HEK293 (cell line): ENCODE data around the gene NRN1L.

ENCODE experiments used
- EGR2 ChIP-seq: fragments of 450-650 bp; formaldehyde crosslinking; IDR thresholded peaks from 2 replicates; pipeline ENCODE4 v1.5.1; 2016; ENCODE audit warnings: low read depth, missing biosample characterization, missing genetic modification characterization
- GFI1B ChIP-seq: fragments of 450-650 bp; formaldehyde crosslinking; IDR thresholded peaks from 2 replicates; pipeline ENCODE4 v1.5.1; 2016; ENCODE audit warnings: missing biosample characterization, missing genetic modification characterization
- GLIS1 ChIP-seq: fragments of 450-650 bp; formaldehyde crosslinking; IDR thresholded peaks from 2 replicates; pipeline ENCODE4 v1.5.1; 2016; ENCODE audit warnings: missing biosample characterization, missing genetic modification characterization
- KLF7 ChIP-seq: fragments of 450-650 bp; formaldehyde crosslinking; IDR thresholded peaks from 2 replicates; pipeline ENCODE4 v1.5.1; 2016; ENCODE audit warnings: missing biosample characterization, missing genetic modification characterization, borderline replicate concordance
- MZF1 ChIP-seq: fragments of 450-650 bp; formaldehyde crosslinking; IDR thresholded peaks from 2 replicates; pipeline ENCODE4 v1.5.1; 2017; ENCODE audit warnings: missing biosample characterization, missing genetic modification characterization, borderline replicate concordance
- PRDM6 ChIP-seq: fragments of 450-650 bp; formaldehyde crosslinking; IDR thresholded peaks from 2 replicates; pipeline ENCODE4 v1.5.1; 2017; ENCODE audit warnings: missing biosample characterization, missing genetic modification characterization
- SETDB1 ChIP-seq: IDR thresholded peaks from one replicate; pipeline ENCODE4 v1.6.1; 2017; ENCODE audit warnings: mild to moderate bottlenecking, low read length, moderate library complexity, mixed read lengths; ENCODE audit not compliant: insufficient read length
- SP2 ChIP-seq: fragments of 450-650 bp; formaldehyde crosslinking; IDR thresholded peaks from 2 replicates; pipeline ENCODE4 v1.5.1; 2016; ENCODE audit warnings: missing biosample characterization, missing genetic modification characterization
- ZBTB49 ChIP-seq: fragments of 450-650 bp; formaldehyde crosslinking; IDR thresholded peaks from 2 replicates; pipeline ENCODE4 v1.5.1; 2016; ENCODE audit warnings: missing biosample characterization, missing genetic modification characterization, low read depth
- ZFHX2 ChIP-seq: fragments of 450-650 bp; formaldehyde crosslinking; conservative IDR thresholded peaks from 2 replicates; pipeline ENCODE4 v1.5.1; 2016; ENCODE audit warnings: missing biosample characterization, missing genetic modification characterization
- ZFP37 ChIP-seq: fragments of 450-650 bp; formaldehyde crosslinking; IDR thresholded peaks from 2 replicates; pipeline ENCODE4 v1.5.1; 2016; ENCODE audit warnings: missing biosample characterization, missing genetic modification characterization
- ZFP69B ChIP-seq: fragments of 450-650 bp; formaldehyde crosslinking; IDR thresholded peaks from 2 replicates; pipeline ENCODE4 v1.5.1; 2016; ENCODE audit warnings: missing biosample characterization, missing genetic modification characterization
- ZNF10 ChIP-seq: fragments of 450-650 bp; formaldehyde crosslinking; IDR thresholded peaks from 2 replicates; pipeline ENCODE4 v1.5.1; 2017; ENCODE audit warnings: missing biosample characterization, missing genetic modification characterization
- ZNF175 ChIP-seq: fragments of 450-650 bp; formaldehyde crosslinking; IDR thresholded peaks from 2 replicates; pipeline ENCODE4 v1.5.1; 2016; ENCODE audit warnings: missing biosample characterization, missing genetic modification characterization
- ZNF23 ChIP-seq: fragments of 450-650 bp; formaldehyde crosslinking; IDR thresholded peaks from 2 replicates; pipeline ENCODE4 v1.5.1; 2016; ENCODE audit warnings: missing biosample characterization, missing genetic modification characterization, borderline replicate concordance
- ZNF274 ChIP-seq, 2 experiments: fragments of 200-500 bp in 1 of 2; fragments of 450-650 bp in 1 of 2; sonication (Bioruptor generic) in 1 of 2; formaldehyde crosslinking in 1 of 2; IDR thresholded peaks; 2 replicates each; pipeline versions ENCODE4 v1.5.1 to v1.6.1; 2014 to 2016; ENCODE audit warnings: borderline replicate concordance in 1 of 2, inconsistent platforms in 1 of 2, low read length in 1 of 2, missing biosample characterization in 1 of 2, missing genetic modification characterization in 1 of 2
- ZNF335 ChIP-seq: fragments of 450-650 bp; formaldehyde crosslinking; conservative IDR thresholded peaks from 2 replicates; pipeline ENCODE4 v1.5.1; 2016; ENCODE audit warnings: missing biosample characterization, missing genetic modification characterization
- ZNF366 ChIP-seq: fragments of 450-650 bp; formaldehyde crosslinking; conservative IDR thresholded peaks from 2 replicates; pipeline ENCODE4 v1.5.1; 2016; ENCODE audit warnings: missing biosample characterization, missing genetic modification characterization
- ZNF416 ChIP-seq: fragments of 450-650 bp; formaldehyde crosslinking; IDR thresholded peaks from 2 replicates; pipeline ENCODE4 v1.5.1; 2016; ENCODE audit warnings: missing biosample characterization, missing genetic modification characterization
- ZNF544 ChIP-seq: fragments of 450-650 bp; formaldehyde crosslinking; IDR thresholded peaks from 2 replicates; pipeline ENCODE4 v1.5.0; 2017; ENCODE audit warnings: missing biosample characterization, missing genetic modification characterization
- ZNF658 ChIP-seq: fragments of 450-650 bp; formaldehyde crosslinking; IDR thresholded peaks from 2 replicates; pipeline ENCODE4; 2016; ENCODE audit warnings: missing biosample characterization, missing genetic modification characterization
- ZSCAN23 ChIP-seq: fragments of 450-650 bp; formaldehyde crosslinking; IDR thresholded peaks from 2 replicates; pipeline ENCODE4 v1.5.1; 2016; ENCODE audit warnings: missing biosample characterization, missing genetic modification characterization
- TF ChIP-seq, protein P1 (sequence below): fragments of 450-650 bp; formaldehyde crosslinking; conservative IDR thresholded peaks from 2 replicates; pipeline ENCODE4 v1.5.1; 2016; ENCODE audit warnings: low read depth, missing biosample characterization, missing genetic modification characterization
- TF ChIP-seq, protein P2 (sequence below): fragments of 450-650 bp; formaldehyde crosslinking; IDR thresholded peaks from 2 replicates; pipeline ENCODE4 v1.5.1; 2016; ENCODE audit warnings: missing biosample characterization, missing genetic modification characterization
- TF ChIP-seq, protein P3 (sequence below): fragments of 450-650 bp; formaldehyde crosslinking; IDR thresholded peaks from 2 replicates; pipeline ENCODE4 v1.5.1; 2016; ENCODE audit warnings: missing biosample characterization, missing genetic modification characterization, borderline replicate concordance

The NRN1L gene

GRCh38 chr16:67935402-67936123 is 50.9 kb downstream of the NRN1L start (continued):
- TF ChIP-seq, protein P1, sequence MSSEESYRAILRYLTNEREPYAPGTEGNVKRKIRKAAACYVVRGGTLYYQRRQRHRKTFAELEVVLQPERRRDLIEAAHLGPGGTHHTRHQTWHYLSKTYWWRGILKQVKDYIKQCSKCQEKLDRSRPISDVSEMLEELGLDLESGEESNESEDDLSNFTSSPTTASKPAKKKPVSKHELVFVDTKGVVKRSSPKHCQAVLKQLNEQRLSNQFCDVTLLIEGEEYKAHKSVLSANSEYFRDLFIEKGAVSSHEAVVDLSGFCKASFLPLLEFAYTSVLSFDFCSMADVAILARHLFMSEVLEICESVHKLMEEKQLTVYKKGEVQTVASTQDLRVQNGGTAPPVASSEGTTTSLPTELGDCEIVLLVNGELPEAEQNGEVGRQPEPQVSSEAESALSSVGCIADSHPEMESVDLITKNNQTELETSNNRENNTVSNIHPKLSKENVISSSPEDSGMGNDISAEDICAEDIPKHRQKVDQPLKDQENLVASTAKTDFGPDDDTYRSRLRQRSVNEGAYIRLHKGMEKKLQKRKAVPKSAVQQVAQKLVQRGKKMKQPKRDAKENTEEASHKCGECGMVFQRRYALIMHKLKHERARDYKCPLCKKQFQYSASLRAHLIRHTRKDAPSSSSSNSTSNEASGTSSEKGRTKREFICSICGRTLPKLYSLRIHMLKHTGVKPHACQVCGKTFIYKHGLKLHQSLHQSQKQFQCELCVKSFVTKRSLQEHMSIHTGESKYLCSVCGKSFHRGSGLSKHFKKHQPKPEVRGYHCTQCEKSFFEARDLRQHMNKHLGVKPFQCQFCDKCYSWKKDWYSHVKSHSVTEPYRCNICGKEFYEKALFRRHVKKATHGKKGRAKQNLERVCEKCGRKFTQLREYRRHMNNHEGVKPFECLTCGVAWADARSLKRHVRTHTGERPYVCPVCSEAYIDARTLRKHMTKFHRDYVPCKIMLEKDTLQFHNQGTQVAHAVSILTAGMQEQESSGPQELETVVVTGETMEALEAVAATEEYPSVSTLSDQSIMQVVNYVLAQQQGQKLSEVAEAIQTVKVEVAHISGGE (tag by site-specific recombination): peak; percentile 91
- TF ChIP-seq PRDM6 (tag by site-specific recombination) (no peak), ZNF658 (no peak), ZNF10 (tag by site-specific recombination) (no peak), GLIS1 (peak; percentile 17; the same call in 1 of the 2 replicates), SP2 (tag by site-specific recombination) (peak; percentile 97), SETDB1 (no peak), GFI1B (tag by site-specific recombination) (peak; percentile 56; the same call in 1 of the 2 replicates), ZSCAN23 (tag by site-specific recombination) (no peak), ZNF544 (no peak), ZNF335 (tag by site-specific recombination) (peak; percentile 95), MZF1 (tag by site-specific recombination) (no peak), EGR2 (tag by site-specific recombination) (peak; percentile 63; the same call in 1 of the 2 replicates), ZNF23 (tag by site-specific recombination) (no peak), ZNF175 (tag by site-specific recombination) (no peak), ZFP37 (tag by site-specific recombination) (peak; percentile 54; the same call in 1 of the 2 replicates), ZNF274 (IDR thresholded peaks at IDR 0.05; ENCODE audit: low read length) (no peak), ZNF274 (tag by site-specific recombination; IDR thresholded peaks at IDR 0.05; ENCODE audit: borderline replicate concordance) (no peak), ZNF416 (tag by site-specific recombination) (no peak), ZFHX2 (tag by site-specific recombination) (peak; percentile 82), ZFP69B (tag by site-specific recombination) (peak; percentile 43; the same call in 1 of the 2 replicates), KLF7 (tag by site-specific recombination) (peak; percentile 74; the same call in 1 of the 2 replicates), ZBTB49 (tag by site-specific recombination) (no peak), ZNF366 (peak; percentile 64)
- TF ChIP-seq, protein P2, sequence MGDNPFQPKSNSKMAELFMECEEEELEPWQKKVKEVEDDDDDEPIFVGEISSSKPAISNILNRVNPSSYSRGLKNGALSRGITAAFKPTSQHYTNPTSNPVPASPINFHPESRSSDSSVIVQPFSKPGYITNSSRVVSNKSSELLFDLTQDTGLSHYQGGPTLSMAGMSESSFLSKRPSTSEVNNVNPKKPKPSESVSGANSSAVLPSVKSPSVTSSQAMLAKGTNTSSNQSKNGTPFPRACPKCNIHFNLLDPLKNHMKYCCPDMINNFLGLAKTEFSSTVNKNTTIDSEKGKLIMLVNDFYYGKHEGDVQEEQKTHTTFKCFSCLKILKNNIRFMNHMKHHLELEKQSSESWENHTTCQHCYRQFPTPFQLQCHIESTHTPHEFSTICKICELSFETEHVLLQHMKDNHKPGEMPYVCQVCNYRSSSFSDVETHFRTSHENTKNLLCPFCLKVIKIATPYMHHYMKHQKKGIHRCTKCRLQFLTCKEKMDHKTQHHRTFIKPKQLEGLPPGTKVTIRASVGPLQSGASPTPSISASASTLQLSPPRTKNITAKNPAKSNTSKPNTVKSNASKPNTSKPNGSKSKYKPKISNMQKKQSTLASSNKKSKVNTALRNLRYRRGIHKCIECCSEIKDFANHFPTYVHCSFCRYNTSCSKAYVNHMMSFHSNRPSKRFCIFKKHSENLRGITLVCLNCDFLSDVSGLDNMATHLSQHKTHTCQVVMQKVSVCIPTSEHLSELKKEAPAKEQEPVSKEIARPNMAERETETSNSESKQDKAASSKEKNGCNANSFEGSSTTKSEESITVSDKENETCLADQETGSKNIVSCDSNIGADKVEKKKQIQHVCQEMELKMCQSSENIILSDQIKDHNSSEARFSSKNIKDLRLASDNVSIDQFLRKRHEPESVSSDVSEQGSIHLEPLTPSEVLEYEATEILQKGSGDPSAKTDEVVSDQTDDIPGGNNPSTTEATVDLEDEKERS (tag by site-specific recombination): no peak
- TF ChIP-seq, protein P3, sequence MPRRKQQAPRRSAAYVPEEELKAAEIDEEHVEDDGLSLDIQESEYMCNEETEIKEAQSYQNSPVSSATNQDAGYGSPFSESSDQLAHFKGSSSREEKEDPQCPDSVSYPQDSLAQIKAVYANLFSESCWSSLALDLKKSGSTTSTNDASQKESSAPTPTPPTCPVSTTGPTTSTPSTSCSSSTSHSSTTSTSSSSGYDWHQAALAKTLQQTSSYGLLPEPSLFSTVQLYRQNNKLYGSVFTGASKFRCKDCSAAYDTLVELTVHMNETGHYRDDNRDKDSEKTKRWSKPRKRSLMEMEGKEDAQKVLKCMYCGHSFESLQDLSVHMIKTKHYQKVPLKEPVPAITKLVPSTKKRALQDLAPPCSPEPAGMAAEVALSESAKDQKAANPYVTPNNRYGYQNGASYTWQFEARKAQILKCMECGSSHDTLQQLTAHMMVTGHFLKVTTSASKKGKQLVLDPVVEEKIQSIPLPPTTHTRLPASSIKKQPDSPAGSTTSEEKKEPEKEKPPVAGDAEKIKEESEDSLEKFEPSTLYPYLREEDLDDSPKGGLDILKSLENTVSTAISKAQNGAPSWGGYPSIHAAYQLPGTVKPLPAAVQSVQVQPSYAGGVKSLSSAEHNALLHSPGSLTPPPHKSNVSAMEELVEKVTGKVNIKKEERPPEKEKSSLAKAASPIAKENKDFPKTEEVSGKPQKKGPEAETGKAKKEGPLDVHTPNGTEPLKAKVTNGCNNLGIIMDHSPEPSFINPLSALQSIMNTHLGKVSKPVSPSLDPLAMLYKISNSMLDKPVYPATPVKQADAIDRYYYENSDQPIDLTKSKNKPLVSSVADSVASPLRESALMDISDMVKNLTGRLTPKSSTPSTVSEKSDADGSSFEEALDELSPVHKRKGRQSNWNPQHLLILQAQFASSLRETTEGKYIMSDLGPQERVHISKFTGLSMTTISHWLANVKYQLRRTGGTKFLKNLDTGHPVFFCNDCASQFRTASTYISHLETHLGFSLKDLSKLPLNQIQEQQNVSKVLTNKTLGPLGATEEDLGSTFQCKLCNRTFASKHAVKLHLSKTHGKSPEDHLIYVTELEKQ (tag by site-specific recombination): no peak
